ENCODE measurements around the gene FZR1.
"Not testable (repeated sequence)": the region's sequence is repeated elsewhere in the genome, so short reads cannot be mapped to it uniquely, and the experiment has no call there.

Gene FZR1

DNA sequence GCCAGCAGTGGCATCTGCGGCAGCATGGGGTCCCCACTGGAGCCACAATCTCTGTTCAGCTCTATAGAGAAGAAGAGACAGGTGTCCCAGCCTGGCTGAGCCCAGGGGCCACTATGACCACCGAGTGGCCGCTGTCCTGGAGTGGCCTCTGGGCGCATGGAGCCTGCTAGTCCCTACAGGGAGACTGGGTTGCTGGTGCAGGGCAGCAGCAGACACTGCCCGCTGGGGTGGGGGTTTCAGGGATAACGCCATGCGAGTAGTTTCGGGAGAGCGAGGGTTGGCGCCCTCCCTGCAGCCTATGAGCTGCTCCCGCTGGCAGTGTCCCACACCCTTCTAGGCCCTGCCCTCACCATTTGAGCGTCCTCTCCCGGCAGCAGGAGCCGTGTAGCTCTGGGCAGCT lies 22.0 kb downstream of the FZR1 start:
- DNase-seq (ENCODE audit: extremely low read depth in 1 of 2, low read depth in 1 of 2) = no peak

DNA sequence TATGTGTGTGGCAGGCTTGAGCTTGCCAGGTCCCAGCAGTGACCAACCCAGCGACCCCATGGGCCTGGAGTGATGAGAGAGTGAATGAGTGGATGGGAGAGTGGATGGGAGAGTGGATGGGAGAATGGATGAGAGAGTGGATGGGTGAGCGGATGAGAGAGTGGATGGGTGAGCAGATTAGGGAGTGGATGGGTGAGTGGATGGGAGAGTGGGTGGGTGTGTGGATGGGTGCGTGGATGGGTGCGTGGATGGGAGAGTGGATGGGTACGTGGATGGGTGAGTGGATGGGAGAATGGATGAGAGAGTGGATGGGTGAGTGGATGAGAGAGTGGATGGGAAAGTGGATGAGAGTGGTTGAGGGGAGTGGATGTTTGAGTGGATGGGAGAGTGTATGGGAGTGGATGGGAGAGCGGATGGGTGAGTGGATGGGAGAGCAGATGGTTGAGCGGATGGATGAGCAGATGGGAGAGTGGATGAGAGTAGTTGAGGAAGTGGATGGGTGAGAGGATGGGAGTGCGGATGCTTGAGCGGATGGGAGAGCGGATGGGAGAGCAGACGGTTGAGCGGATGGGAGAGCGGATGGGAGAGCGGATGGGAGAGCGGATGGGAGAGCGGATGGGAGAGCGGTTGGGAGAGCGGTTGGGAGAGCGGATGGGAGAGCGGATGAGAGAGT lies 22.6 kb downstream of the FZR1 start:
- no peak for DNase-seq (ENCODE audit: extremely low read depth in 1 of 2, low read depth in 1 of 2)

- DNase-seq (ENCODE audit: extremely low read depth in 1 of 2, low read depth in 1 of 2) = not testable (repeated sequence)
Observed at GRCh38 chr19:3529299-3529698, 23.2 kb downstream of the FZR1 start.

DNA sequence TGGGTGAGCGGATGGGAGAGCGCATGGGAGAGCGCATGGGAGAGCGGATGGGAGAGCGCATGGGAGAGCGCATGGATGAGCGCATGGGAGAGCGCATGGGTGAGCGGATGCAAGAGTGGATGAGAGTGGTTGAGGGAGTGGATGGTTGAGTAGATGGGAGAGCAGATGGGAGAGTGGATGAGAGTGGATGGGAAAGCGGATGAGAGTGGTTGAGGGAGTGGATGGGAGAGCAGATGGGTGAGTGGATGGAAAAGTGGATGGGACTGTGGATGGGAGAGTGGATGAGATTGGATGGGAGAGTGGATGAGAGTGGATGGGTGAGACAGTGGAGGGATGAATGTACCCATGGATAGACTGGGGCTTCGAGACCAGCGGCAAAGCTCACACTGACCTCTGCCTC lies 24.3 kb downstream of the FZR1 start:
- no peak for DNase-seq (ENCODE audit: extremely low read depth in 1 of 2, low read depth in 1 of 2)

- no peak for DNase-seq (ENCODE audit: extremely low read depth in 1 of 2, low read depth in 1 of 2)
Observed at GRCh38 chr19:3531716-3532115, 25.6 kb downstream of the FZR1 start.

DNA sequence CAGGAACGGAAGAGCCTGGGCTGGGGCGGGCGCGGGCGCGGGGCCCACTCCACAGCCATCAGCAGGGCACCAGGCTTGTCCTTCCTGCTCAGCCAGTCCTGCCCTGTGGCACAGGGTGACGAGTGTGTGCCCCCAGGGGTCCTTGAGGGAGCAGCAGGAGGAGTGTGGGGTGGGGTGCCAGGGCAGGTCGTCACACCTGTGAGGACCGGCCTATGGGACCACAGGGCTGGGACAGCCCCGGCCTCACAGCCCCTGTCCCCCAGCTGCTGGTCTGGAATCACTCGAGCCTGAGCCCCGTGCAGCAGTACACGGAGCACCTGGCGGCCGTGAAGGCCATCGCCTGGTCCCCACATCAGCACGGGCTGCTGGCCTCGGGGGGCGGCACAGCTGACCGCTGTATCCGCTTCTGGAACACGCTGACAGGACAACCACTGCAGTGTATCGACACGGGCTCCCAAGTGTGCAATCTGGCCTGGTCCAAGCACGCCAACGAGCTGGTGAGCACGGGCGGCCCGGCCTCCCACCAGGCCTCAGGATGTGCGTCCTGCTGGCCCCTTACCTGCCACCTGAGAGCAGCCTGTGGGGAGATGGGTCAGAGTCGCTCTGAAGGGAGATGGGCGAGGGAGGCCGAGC lies 26.2 kb downstream of the FZR1 start:
- no peak for DNase-seq (ENCODE audit: extremely low read depth in 1 of 2, low read depth in 1 of 2)

- no peak for DNase-seq (ENCODE audit: extremely low read depth in 1 of 2, low read depth in 1 of 2)
Observed at GRCh38 chr19:3533033-3533432, 26.9 kb downstream of the FZR1 start.

DNA sequence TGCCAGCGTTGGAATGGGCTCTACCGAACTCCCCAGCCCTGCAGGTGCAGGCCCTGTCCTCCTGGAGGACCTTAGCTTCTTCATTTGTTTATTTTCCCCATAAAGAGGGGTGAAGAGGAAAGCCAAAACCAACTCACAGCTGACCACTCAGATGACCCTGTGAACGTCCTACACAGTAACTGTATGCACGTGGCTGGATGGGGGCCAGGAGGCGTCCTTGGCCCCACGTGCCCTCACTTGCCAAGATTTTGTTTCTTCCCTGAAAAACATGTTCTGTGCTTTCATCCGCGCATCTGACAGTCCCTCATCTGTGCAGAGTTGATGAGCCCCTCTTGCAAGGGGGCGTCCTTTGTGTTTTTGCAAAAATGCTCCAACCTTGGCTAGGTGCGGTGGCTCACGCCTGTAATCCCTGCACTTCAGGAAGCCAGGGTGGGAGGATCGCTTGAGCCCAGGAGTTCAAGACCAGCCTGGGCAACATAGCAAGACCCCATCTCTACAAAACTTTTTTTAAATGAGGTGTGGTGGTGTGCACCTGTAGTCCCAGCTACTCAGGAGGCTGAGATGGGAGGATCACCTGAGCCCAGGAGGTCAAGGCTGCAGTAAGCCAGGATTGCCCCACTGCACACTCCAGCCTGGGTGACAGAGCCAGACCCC lies 27.6 kb downstream of the FZR1 start:
- DNase-seq (ENCODE audit: extremely low read depth in 1 of 2, low read depth in 1 of 2) = no peak

DNA sequence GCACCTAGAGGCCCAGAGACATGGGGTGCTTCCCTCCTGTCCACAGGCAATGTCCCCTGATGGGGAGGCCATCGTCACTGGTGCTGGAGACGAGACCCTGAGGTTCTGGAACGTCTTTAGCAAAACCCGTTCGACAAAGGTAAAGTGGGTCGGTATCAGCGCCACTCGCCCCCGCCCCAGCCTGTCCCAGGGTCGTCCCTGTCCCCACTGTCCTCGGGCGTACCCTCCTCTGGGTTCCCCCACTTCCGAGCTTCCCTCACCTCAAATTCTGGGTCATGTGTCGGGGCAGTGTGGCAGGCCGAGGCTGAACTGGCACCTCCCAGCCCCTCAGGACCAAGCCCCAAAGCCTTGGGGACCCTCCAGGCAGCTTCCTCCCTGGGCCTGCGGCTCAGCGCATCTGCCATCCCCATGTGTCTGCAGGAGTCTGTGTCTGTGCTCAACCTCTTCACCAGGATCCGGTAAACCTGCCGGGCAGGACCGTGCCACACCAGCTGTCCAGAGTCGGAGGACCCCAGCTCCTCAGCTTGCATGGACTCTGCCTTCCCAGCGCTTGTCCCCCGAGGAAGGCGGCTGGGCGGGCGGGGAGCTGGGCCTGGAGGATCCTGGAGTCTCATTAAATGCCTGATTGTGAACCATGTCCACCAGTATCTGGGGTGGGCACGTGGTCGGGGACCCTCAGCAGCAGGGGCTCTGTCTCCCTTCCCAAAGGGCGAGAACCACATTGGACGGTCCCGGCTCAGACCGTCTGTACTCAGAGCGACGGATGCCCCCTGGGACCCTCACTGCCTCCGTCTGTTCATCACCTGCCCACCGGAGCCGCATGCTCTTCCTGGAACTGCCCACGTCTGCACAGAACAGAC lies 28.5 kb downstream of the FZR1 start:
- no peak for DNase-seq (ENCODE audit: extremely low read depth in 1 of 2, low read depth in 1 of 2)

DNA sequence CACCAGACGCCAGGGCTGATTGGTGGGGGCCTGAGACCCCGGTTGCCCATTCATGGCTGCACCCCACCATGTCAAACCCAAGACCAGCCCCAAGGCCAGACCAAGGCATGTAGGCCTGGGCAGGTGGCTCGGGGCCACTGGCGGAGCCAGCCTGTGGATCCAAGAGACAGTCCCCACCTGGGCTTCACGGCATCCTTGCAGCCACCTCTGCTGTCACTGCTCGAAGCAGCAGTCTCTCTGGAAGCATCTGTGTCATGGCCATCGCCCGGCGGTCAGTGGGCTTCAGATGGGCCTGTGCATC lies 29.1 kb downstream of the FZR1 start:
- DNase-seq (ENCODE audit: extremely low read depth in 1 of 2, low read depth in 1 of 2) = no peak

- no peak for DNase-seq (ENCODE audit: extremely low read depth in 1 of 2, low read depth in 1 of 2)
Observed at GRCh38 chr19:3535563-3535965, 29.5 kb downstream of the FZR1 start.

GRCh38 chr19:3535981-3536380 lies 29.9 kb downstream of the FZR1 start:
- DNase-seq (ENCODE audit: extremely low read depth in 1 of 2, low read depth in 1 of 2) = no peak

DNA sequence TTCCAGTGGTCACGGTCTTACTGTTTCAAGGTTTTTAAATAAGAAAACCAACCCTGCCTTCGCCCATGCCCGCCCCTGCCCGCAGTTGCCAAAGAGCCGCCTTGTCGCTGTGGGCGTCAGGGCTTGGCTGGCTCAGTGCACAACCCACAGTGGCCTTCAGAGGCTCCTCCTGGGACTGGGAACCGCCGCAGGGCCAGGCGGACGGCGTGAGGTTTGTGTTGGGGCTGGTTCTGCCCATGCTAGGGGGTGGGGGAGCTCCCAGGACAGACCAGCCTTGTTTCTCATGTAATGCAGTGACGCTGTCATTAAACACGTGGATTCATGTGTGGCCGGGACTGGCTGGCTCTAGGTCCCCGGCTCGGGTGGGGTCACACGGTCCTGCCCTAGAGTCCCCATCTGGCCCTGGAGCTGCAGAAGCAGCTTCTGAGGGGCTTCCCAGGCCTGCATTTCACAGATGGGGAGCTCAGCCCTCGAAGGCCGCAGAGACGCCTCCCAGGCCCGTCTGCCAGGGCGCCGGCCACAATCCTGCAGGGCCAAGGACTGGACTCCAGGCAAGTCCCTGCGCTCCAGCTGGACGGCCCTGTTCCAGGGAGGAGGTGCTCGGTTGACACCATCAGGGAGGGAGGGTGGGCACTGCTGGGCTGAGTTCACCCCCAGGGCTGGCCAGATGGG lies 30.5 kb downstream of the FZR1 start:
- DNase-seq (ENCODE audit: extremely low read depth in 1 of 2, low read depth in 1 of 2) = no peak

DNA sequence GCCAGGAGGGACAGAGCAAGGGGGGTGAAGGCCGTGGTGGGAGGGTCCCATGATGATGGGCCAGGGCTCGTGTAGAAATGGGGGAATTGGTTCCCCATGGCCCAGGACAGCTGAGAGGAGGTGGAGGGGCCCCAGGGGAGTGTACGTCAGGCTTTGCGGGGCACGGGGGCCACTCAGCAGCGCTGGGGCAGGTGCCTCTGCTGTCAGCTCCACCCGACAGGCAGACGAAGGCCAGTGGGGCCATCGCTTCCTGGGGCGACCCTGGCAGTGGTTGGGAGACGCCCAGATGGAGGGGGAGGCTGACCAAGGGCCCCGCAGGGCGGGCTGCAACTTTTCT lies 31.0 kb downstream of the FZR1 start:
- no peak for DNase-seq (ENCODE audit: extremely low read depth in 1 of 2, low read depth in 1 of 2)

- DNase-seq (ENCODE audit: extremely low read depth in 1 of 2, low read depth in 1 of 2) = no peak
Observed at GRCh38 chr19:3537438-3538240, 31.5 kb downstream of the FZR1 start.

GRCh38 chr19:3538258-3538929 lies 32.3 kb downstream of the FZR1 start:
- DNase-seq (ENCODE audit: extremely low read depth in 1 of 2, low read depth in 1 of 2) = no peak

GRCh38 chr19:3538965-3539755 lies 33.0 kb downstream of the FZR1 start, which contains the start of gene TEKTIP1:
Gene TEKTIP1, plus strand, starts transcription at chr19:3539174. Its CDS starts 4 bp downstream, at chr19:3539178.
- DNase-seq (ENCODE audit: extremely low read depth in 1 of 2, low read depth in 1 of 2) = no peak

DNA sequence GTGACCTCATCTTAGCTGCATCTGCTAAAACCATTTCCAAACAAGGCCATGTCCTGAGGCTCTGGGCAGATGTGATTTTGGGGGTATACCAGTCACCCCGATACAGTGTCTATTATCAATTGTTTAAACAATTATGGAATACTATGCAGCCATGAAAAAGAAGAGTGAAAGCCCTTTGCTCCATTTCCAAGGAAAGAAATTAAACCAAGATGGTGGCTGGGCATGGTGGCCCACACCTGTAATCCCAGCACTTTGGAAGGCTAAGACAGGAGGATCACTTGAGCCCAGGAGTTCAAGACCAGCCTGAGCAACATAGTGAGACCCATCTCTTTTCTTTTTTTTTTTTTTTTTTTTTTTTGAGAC lies 33.6 kb downstream of the FZR1 start:
- DNase-seq (ENCODE audit: extremely low read depth in 1 of 2, low read depth in 1 of 2) = no peak
